HG02943 (cell line): Measurements from ENCODE around the gene NEAT1.

Source experiments
- ATAC-seq: cut with Tn5 transposase; IDR thresholded peaks from one replicate; pipeline ENCODE4 v1.9.1; 2021; ENCODE audit warnings: mild to moderate bottlenecking, low read depth, moderate library complexity; ENCODE audit not compliant: unreplicated experiment

NEAT1 gene

DNA sequence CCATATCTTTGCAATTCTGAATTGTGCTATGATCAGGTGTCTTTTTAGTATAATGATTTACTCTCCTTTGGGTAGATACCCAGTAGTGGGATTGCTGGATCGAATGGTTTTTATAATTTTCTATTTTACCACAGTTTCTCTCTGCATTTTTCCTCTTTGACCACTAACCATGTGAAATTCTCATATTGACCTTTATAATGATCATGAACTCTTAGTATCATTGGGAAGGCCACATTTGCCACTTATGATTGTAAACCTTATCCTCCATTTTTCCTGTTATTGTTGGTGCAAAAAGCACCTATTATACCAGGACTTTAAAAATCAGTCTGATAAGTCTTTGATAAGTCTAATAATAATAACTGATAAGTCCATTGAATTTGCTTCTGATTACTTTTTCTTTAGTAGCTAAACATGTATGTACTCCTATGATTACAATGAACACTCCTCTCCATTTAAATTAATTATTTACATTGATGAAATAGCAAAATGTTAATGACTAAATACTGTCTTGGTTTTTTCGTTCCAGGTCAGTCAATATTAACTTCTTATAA, 9.6 kb downstream of the NEAT1 start:
- ATAC-seq = no peak

DNA sequence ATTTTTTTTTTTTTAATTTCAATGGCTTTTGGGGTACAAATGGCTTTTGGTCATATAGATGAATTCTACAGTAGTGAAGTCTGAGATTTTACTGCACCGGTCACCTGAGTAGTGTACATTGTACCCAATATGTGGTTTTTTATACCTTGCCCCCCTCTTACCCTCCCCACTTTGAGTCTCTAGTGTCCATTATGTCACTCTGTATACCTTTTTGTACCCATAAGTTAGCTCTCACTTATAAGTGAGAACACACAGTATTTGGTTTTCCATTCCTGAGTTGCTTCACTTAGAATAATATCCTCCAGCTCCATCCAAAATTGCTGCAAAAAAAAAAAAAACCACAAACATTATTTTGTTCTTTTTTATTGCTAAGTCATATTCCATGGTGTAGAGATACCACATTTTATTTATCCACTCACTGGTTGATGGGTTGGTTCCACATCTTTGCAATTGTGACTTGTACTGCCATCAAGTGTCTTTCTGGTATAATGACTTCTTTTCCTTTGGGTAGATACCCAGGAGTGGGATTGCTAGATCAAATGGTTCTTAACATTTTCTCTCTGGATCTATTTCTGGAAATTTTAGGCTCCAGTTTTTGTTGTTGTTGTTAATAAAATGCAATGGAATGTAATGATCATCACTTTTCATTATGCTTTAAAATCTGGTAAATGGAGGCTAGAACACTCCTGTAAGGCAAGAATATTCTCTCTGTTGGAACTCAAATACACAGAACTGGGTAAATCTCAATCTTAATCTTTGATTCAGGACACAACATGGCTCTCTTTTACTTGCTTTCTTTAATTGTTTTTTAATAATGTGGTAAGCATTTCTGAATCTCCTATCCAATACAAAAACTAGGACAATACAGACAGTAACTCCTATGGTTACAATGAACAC, 10.3 kb downstream of the NEAT1 start:
- no peak for ATAC-seq

DNA sequence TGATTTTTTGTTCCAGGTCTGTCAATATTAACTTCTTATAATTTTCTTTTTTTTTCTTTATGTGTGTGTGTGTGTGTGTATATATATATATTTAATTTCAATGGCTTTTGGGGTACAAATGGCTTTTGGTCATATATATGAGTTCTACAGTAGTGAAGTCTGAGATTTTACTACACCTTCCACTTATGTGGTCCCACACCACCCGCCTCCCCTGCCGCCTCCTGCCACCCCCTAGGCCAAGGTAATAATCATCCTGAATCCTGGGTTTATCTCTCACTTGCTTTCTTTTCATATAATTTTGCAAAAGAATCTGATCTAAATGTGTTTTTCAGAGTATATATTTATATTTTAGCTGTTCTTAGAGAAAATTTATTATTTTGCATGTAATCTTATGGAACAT, 11.1 kb downstream of the NEAT1 start:
- ATAC-seq = no peak

DNA sequence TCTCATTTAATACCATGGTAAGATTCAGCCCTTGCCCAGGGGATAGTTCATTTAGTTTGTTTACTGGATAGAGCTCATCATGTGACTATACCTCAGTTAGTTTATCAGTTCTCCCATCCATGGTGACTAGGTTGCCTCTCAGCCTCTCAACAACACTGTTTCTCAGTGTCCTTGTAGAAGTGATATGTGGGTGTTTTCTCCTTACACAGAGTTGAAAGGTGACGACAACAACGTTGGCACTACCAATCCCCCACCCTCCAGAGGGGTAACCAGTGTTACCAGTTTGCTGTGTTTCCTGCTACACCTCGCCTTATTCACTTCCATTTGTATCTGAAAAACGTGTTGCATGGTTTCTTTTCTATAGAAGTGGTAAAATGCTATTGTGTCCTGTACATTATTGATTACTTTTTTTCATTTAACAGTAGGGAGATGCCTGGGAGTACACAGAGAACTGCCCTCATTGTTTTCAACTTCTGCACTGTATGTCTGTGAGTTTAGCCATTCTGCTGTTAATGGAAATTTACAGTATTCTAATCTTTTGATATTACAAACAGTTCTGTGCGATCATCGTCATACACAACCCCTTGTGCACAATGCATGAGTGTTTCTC, 11.6 kb downstream of the NEAT1 start:
- ATAC-seq = no peak

GRCh38 chr11:65434667-65435410, 12.2 kb downstream of the NEAT1 start:
- ATAC-seq = no peak

DNA sequence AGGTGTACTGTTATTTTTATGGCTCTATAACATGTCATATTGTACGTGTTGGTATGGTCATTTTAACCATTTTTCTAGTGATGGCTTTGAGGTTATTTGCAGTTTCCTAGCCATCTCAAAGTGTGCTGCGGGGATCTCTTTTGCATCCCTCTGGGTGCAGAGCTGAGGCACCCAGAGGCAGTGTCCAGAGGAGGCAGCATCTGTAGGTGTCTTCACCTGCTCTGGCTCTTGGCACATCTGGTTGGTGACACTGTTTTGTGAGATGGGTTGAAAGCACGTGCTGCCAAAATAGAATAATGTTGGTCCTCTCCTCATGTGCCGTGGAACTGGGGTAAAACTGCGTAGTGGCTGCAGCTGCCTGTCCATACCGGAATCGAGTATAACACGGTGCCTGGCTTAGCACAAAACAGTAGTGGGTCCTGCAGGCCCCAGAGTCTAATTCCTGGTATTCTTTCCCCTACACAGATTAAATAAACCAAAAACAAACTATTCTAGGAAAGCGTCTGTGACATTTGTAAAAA, 12.9 kb downstream of the NEAT1 start:
- ATAC-seq = no peak

GRCh38 chr11:65435981-65436411, 13.4 kb downstream of the NEAT1 start:
- ATAC-seq = no peak

- no peak for ATAC-seq
Observed at GRCh38 chr11:65436412-65437032, 13.9 kb downstream of the NEAT1 start.

- ATAC-seq = no peak
Observed at GRCh38 chr11:65437436-65438227, 15.0 kb downstream of the NEAT1 start.

DNA sequence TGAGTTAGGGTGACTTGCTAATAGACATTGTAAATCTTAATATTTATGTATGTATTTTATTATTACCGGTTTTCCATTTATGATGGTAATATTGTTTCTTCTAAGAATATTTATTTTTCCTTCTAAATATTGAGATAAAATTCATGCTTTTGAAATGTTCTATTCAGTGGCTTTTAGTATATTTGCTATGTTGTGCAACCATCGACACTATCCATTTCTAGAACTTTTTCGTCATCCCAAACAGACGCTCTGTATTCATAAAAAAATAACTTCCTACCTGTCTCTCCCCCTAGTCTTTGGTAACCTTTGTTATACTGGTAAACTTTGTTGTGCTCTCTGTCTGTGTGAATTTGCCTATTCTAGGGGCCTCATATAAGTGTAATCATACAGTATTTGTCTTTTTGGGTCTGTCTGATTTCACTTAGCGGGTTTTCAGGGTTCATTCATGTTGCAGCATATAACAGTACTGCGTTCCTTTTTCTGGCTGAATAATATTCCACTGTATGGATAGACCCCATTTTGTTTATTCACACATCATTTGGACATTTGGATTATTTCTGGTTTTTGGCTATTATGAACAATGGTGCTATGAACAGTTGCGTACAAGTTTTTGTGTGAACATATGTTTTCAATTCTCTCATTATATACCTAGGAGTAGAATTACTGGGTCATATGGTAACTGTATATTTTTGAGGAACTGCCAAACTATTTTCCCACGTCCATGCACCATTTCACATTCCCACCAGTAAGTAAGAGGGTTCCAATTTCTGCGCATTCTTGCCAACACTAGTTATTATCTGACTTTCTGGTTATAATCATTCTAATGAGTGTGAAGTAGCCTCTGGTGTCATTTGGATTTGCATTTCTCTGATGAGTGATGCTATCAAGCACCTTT, 15.9 kb downstream of the NEAT1 start:
- ATAC-seq = no peak

GRCh38 chr11:65439331-65440181, 17.0 kb downstream of the NEAT1 start:
- no peak for ATAC-seq

- peak; percentile 60 for ATAC-seq
Observed at GRCh38 chr11:65440831-65441499, 18.4 kb downstream of the NEAT1 start.

- ATAC-seq = no peak
Observed at GRCh38 chr11:65442842-65443331, 20.3 kb downstream of the NEAT1 start.

DNA sequence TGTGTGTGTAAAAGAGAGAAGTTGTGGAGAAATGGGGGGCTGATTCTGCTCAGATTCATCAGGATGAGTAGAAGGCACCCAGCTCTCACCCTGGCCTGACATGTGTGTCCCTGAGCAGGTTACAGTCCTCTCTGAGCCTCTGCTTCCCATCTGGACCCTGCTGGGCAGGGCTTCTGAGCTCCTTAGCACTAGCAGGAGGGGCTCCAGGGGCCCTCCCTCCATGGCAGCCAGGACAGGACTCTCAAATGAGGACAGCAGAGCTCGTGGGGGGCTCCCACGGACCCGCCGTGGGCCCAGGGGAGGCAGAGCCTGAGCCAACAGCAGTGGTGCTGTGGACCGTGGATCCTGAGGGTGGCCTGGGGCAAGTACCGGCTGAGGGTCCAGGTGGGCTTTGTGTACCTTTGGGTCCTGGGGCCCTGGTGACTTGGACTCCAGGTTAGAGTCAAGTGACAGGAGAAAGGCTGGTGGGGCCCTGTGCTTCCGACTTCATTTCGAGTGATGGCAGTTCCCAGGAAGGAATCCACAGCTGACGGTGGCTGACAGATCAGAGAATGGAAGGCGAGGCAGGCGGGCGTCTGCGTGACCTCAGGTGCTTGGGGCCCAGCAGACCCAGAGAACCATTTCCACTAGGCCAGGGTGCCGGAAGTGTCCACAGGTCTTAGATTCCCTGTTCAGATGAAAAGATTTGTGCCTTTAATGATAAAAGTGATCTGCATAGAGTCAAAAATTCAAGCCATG, 21.9 kb downstream of the NEAT1 start:
- ATAC-seq = no peak

DNA sequence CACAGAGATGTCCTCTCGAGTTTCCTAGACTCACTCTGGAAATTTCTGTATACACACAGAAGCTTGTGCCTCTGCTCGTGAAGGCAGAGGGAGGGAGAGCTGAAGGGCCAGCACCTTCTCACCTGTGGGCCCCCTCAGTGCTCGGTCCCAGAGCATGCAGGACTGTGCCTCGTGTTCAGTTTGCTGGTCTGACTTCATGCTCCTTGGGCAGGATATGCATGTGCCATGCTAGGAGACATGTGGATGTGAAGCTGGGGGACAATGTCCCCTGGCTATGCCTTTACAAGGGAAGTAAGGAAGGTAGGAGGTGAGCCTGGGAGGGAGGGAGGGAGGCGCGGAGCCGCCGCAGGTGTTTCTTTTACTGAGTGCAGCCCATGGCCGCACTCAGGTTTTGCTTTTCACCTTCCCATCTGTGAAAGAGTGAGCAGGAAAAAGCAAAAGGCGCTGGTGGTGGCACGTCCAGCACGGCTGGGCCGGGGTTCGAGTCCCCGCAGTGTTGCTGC, 22.6 kb downstream of the NEAT1 start:
- ATAC-seq = no peak
